NT2/D1 (cell line): Measurements from ENCODE around the gene ARAP3.
"Not testable (repeated sequence)": the region's sequence is repeated elsewhere in the genome, so short reads cannot be mapped to it uniquely, and the experiment has no call there.

Experiments used
- DNase-seq: peaks from one replicate; pipeline ENCODE4 v3.0.0-alpha.2; 2011; ENCODE audit warnings: low read depth, low spot score
- H3K27me3 ChIP-seq: 2 replicates; pipeline ENCODE4 v1.6.0; 2011; ENCODE audit warnings: mild to moderate bottlenecking; ENCODE audit not compliant: insufficient read length, insufficient read depth
- H3K36me3 ChIP-seq: 2 replicates; pipeline ENCODE4 v1.6.1; 2011; ENCODE audit warnings: mild to moderate bottlenecking, low read length, mixed read lengths; ENCODE audit not compliant: insufficient read depth, insufficient read length
- H3K4me1 ChIP-seq: 2 replicates; pipeline ENCODE4 v1.5.1; 2011; ENCODE audit not compliant: insufficient read depth, insufficient read length
- H3K4me3 ChIP-seq: 2 replicates; pipeline ENCODE4 v1.5.1; 2011; ENCODE audit warnings: low read depth; ENCODE audit not compliant: insufficient read length
- H3K9ac ChIP-seq: 2 replicates; pipeline ENCODE4 v1.6.0; 2011; ENCODE audit warnings: low read depth; ENCODE audit not compliant: insufficient read length
- H3K9me3 ChIP-seq: 2 replicates; pipeline ENCODE4 v1.5.1; 2011; ENCODE audit warnings: mild to moderate bottlenecking, low read length; ENCODE audit not compliant: insufficient read depth
- SUZ12 ChIP-seq: IDR thresholded peaks from 2 replicates; pipeline ENCODE4 v1.6.1; 2011; ENCODE audit not compliant: insufficient read length, insufficient read depth; ENCODE audit errors: extremely low read depth
- YY1 ChIP-seq: IDR thresholded peaks from 2 replicates; pipeline ENCODE4 v1.6.1; 2011; ENCODE audit not compliant: insufficient read length, insufficient read depth
- ZNF274 ChIP-seq: IDR thresholded peaks from 2 replicates; pipeline ENCODE4 v1.6.1; 2011; ENCODE audit warnings: mild to moderate bottlenecking, low read depth, low read length

Gene ARAP3

DNA sequence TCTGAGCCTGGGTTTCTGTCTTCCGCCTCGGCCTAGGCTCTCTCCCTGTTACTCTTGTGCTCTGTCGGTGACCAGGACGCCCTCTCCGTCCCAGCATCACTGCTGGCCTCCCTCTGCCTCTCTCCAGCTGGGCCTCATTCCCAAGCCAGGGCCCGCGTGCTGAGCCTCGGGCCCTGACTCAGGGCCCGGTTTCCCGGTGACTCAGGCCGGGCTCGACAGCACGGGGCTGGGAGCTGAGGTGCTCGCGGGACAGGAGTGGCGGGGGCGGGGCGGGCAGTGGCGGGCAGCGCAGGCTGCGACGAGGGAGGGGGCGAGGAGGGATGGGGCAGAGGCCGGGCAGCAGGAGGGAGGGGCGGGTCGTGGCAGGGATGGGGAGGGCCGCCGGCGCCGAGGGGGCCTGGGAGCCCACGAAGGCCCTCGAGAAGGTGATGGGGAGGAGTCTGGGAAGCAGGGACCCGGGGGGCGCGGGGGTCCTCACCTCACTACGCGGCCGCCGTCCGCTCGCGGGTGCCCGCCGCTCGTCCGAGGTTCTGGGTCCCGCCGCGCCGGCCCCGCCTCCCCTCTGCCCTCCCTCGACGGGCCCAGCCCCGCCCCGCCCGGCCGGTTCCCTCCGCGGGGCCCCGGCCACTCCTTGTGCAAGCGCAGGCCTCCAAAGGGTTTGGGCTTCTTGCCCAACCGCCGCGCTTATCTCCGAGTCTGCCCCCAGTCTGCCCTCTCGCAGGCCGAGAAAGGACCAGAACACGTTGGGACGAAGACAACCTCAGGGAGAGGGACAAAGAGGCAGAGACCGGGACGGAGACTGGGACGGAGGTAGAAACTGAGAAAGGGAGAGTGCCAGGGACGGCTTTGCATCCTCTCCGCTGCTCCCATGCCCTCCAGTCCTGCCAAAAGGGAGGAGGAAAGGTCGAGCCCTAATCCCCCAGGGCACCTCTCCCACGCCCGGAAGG lies at the start of gene ARAP3:
Gene ARAP3, minus strand, starts transcription at position 536 of the 947 bp plus-strand sequence. CDS start 1,744 bp downstream, outside the sequence.
- TF ChIP-seq ZNF274 (no peak), SUZ12 (no peak), YY1 (no peak)
- peaks cover 13% of the 10 kb centered on the region for H3K4me1 ChIP-seq
- peak within 1 kb of the TSS; percentile 73 for H3K4me3 ChIP-seq
- H3K9ac ChIP-seq, result peak within 1 kb of the TSS; percentile 89
- DNase-seq, result no peak
- no peaks in the 10 kb centered on the region for H3K9me3 ChIP-seq
- no peaks in the 10 kb centered on the region for H3K27me3 ChIP-seq
- H3K36me3 ChIP-seq, result peaks cover 21% of the 10 kb centered on the region

GRCh38 chr5:141729387-141730006 lies 47.5 kb upstream of the ARAP3 start:
- no peaks in the 10 kb centered on the region for H3K4me1 ChIP-seq
- H3K4me3 ChIP-seq, result no peak overlapping the region
- TF ChIP-seq YY1 (no peak), ZNF274 (no peak), SUZ12 (no peak)
- no peak overlapping the region for H3K9ac ChIP-seq
- no peaks in the 10 kb centered on the region for H3K36me3 ChIP-seq
- H3K27me3 ChIP-seq, result peaks cover 5% of the 10 kb centered on the region
- no peak for DNase-seq
- no peaks in the 10 kb centered on the region for H3K9me3 ChIP-seq

- Histone ChIP-seq H3K4me1 (no peaks in the 10 kb centered on the region), H3K9me3 (peaks cover 4% of the 10 kb centered on the region; the same call in 1 of the 2 replicates), H3K4me3 (no peak overlapping the region), H3K9ac (no peak overlapping the region), H3K36me3 (no peaks in the 10 kb centered on the region), H3K27me3 (no peaks in the 10 kb centered on the region)
- no peak for TF ChIP-seq ZNF274
- TF ChIP-seq SUZ12, result no peak
- no peak for TF ChIP-seq YY1
- DNase-seq, result no peak
Observed at GRCh38 chr5:141725891-141726290, 43.9 kb upstream of the ARAP3 start.

GRCh38 chr5:141725174-141725573 lies 43.1 kb upstream of the ARAP3 start:
- H3K36me3 ChIP-seq, H3K27me3 ChIP-seq, H3K4me3 ChIP-seq, DNase-seq, H3K9ac ChIP-seq, H3K4me1 ChIP-seq, H3K9me3 ChIP-seq: not testable (repeated sequence)

DNA sequence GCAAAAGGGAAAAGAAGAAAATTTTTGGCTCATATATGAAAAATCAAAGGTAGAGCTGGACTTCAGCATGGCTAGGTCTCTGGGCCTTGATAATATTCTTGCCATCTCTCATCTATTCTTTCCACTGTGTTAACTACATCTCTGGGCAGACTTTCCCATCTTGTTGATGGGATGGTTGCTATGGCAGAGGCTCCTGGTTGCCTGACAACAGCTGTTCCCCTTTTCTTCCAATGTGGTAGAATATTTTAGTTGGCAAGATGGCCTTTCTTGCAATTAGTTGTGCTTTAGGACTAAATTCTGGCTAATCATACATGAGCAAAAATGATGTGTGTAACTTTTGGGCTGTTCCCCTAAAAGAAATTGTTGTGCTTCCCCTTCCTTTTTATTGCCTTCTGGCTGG lies 40.2 kb upstream of the ARAP3 start:
- no peak for DNase-seq
- Histone ChIP-seq H3K9ac (no peak overlapping the region), H3K4me3 (no peak overlapping the region), H3K4me1 (no peaks in the 10 kb centered on the region), H3K36me3 (no peaks in the 10 kb centered on the region), H3K9me3 (peaks cover 4% of the 10 kb centered on the region; the same call in 1 of the 2 replicates), H3K27me3 (no peaks in the 10 kb centered on the region)
- no peak for TF ChIP-seq ZNF274
- no peak for TF ChIP-seq SUZ12
- no peak for TF ChIP-seq YY1

DNA sequence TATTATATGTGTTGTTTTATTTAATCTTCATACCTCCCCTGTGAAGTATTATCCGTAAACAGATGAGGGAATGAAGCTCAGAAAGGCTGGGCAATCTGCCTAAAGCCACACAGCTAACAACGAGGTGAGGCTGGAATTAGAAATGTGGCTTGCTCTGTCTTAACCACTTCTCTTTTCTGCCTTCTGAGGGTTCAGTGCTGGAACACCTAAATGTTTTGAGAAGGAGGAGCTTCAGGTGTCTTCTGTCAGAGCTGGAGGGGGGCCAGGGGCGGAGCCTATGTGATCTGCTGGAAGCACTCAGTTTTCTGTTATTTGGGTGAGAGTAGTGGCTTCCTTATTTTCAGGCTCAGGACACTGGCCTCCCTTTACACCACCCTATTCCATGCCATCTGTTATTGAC lies 35.0 kb upstream of the ARAP3 start:
- no peak for TF ChIP-seq ZNF274
- TF ChIP-seq YY1, result no peak
- TF ChIP-seq SUZ12, result no peak
- Histone ChIP-seq H3K4me3 (no peak overlapping the region), H3K9ac (no peak overlapping the region), H3K4me1 (peaks cover 3% of the 10 kb centered on the region), H3K27me3 (no peaks in the 10 kb centered on the region), H3K36me3 (no peaks in the 10 kb centered on the region), H3K9me3 (peaks cover 4% of the 10 kb centered on the region; the same call in 1 of the 2 replicates)
- no peak for DNase-seq

DNA sequence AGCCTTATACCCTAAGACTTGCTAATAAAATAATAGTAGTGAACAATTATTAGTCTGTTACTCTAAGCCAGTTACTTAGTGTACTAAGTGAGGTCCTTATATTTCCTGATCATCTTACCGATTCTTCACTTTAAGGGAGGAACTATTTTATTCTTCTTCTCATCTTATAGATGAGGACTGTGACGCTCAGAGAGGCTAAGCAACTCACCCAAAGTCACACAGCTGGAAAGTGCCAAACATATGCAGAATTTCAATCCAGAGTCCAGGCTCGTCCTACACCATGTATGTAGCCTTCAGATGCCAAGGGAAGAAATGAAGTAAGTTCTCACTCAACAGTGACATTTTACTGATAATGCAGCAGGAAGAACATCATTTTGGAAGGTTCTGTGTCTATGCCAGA lies 34.4 kb upstream of the ARAP3 start:
- DNase-seq, result no peak
- no peak for TF ChIP-seq YY1
- TF ChIP-seq SUZ12, result no peak
- no peak for TF ChIP-seq ZNF274
- Histone ChIP-seq H3K4me3 (no peak overlapping the region), H3K4me1 (peaks cover 3% of the 10 kb centered on the region), H3K36me3 (no peaks in the 10 kb centered on the region), H3K9ac (no peak overlapping the region), H3K9me3 (peaks cover 4% of the 10 kb centered on the region; the same call in 1 of the 2 replicates), H3K27me3 (no peaks in the 10 kb centered on the region)
